ENCODE data around the gene ATXN1. TPM values are rescaled to one million over a fixed set of nuclear protein-coding genes. Genes with fewer than 3 reads are reported as not detected.

The ATXN1 gene
- polyA plus RNA-seq, 1 of the 3 experiments (the other 2 are of a cell fraction): 7.9 TPM

GRCh38 chr6:16425881-16426615 is 335.2 kb downstream of the ATXN1 start:
- H3K4me2 ChIP-seq: no peak overlapping the region
- TF ChIP-seq CHD2 (IDR thresholded peaks at IDR 0.05; ENCODE audit: low read length, partially characterized antibody) (no peak), RFX5 (IDR thresholded peaks at IDR 0.05; ENCODE audit: low read length) (no peak), FOXM1 (IDR thresholded peaks at IDR 0.05; ENCODE audit: low read depth) (no peak), SIN3A (IDR thresholded peaks at IDR 0.05; ENCODE audit: borderline replicate concordance, low read depth, low read length) (no peak), MAX (IDR thresholded peaks at IDR 0.05; ENCODE audit: low read depth) (no peak), EP300 (IDR thresholded peaks at IDR 0.05; ENCODE audit: borderline replicate concordance in 1 of 2, low read depth in 1 of 2, low read length in 1 of 2) (no peak), EZH2phosphoT487 (IDR thresholded peaks at IDR 0.05; ENCODE audit: borderline replicate concordance, low read depth) (no peak), RCOR1 (IDR thresholded peaks at IDR 0.05; ENCODE audit: low read length) (no peak), GATA2 (CRISPR knock-in tag; IDR thresholded peaks at IDR 0.05) (no peak), MXI1 (IDR thresholded peaks at IDR 0.05; ENCODE audit: low read depth, low read length) (no peak), SMC3 (IDR thresholded peaks at IDR 0.05; ENCODE audit: low read depth, low read length) (no peak)
- H3K79me2 ChIP-seq (ENCODE audit: insufficient read depth): no peaks in the 10 kb centered on the region
- H3F3A ChIP-seq (replicated peaks; ENCODE audit: insufficient read depth): no peaks in the 10 kb centered on the region
- H3K27me3 ChIP-seq (ENCODE audit: insufficient read depth): no peaks in the 10 kb centered on the region
- H3K4me1 ChIP-seq (ENCODE audit: control insufficient read depth in 1 of 2, insufficient read depth in 2 of 2, low read depth in 1 of 2, low read length in 1 of 2): peaks cover 0 to under 1% of the 10 kb centered on the region in 2 experiments; a peak in 1 of 4 replicates
- H2AFZ ChIP-seq (ENCODE audit: low read depth): no peak overlapping the region
- peaks cover 0 to 11% of the 10 kb centered on the region in 2 experiments for H3K36me3 ChIP-seq (replicated peaks in 1 of 2; ENCODE audit: control insufficient read depth in 1 of 2, insufficient read depth in 2 of 2, low read length in 1 of 2)
- H3K9ac ChIP-seq: no peak overlapping the region
- no peaks in the 10 kb centered on the region for H3K9me2 ChIP-seq
- H3K27ac ChIP-seq (ENCODE audit: low read depth in 2 of 2, low read length in 1 of 2): no peak overlapping the region
- POLR2A ChIA-PET: no interaction called here
- 94% methylated on average over 4 of the region's 4 CpGs for WGBS (ENCODE audit: low lambda C conversion rate)
- no peak for DNase-seq
- no peaks in the 10 kb centered on the region for H4K20me1 ChIP-seq (ENCODE audit: insufficient read depth)
- no peaks in the 10 kb centered on the region for H3K9me3 ChIP-seq
- no peak overlapping the region for H3K4me3 ChIP-seq (ENCODE audit: low read depth in 2 of 2, low read length in 1 of 2)
- CTCF ChIA-PET: interaction anchor here (1.4 to 1.8 kb wide), 3 partner anchors 13 to 109 kb away, joined by 5 to 8 read pairs (median 5); no protein-coding TSS in a partner anchor

- Histone ChIP-seq H3K9me2 (no peaks in the 10 kb centered on the region), H3K4me2 (no peak overlapping the region), H3F3A (replicated peaks; ENCODE audit: insufficient read depth) (no peaks in the 10 kb centered on the region), H3K36me3 (replicated peaks in 1 of 2; ENCODE audit: control insufficient read depth in 1 of 2, insufficient read depth in 2 of 2, low read length in 1 of 2) (no peaks in the 10 kb centered on the region), H3K9me3 (no peaks in the 10 kb centered on the region), H3K9ac (no peak overlapping the region), H3K4me3 (ENCODE audit: low read depth in 2 of 2, low read length in 1 of 2) (no peak overlapping the region), H3K4me1 (ENCODE audit: control insufficient read depth in 1 of 2, insufficient read depth in 2 of 2, low read depth in 1 of 2, low read length in 1 of 2) (peaks cover 0 to 10% of the 10 kb centered on the region in 2 experiments; a peak in 1 of 4 replicates), H4K20me1 (ENCODE audit: insufficient read depth) (no peaks in the 10 kb centered on the region), H3K79me2 (ENCODE audit: insufficient read depth) (no peaks in the 10 kb centered on the region), H2AFZ (ENCODE audit: low read depth) (no peak overlapping the region), H3K27me3 (ENCODE audit: insufficient read depth) (no peaks in the 10 kb centered on the region), H3K27ac (ENCODE audit: low read depth in 2 of 2, low read length in 1 of 2) (no peak overlapping the region)
- CTCF ChIA-PET: interaction anchor here (2.7 kb wide), 1 partner anchor 12 kb away, joined by 21 read pairs; no protein-coding TSS in a partner anchor
- POLR2A ChIA-PET: interaction anchor here (0.7 kb wide), 1 partner anchor 37 kb away, joined by 4 read pairs; no protein-coding TSS in a partner anchor
- TF ChIP-seq TAF1 (IDR thresholded peaks at IDR 0.05; ENCODE audit: borderline replicate concordance, low read depth, low read length) (no peak), TEAD4 (IDR thresholded peaks at IDR 0.05; ENCODE audit: borderline replicate concordance, insufficient read depth) (no peak), IRF3 (IDR thresholded peaks at IDR 0.05; ENCODE audit: low read depth, low read length) (no peak), SIN3A (IDR thresholded peaks at IDR 0.05; ENCODE audit: borderline replicate concordance, low read depth, low read length) (no peak), EP300 (IDR thresholded peaks at IDR 0.05; ENCODE audit: borderline replicate concordance in 1 of 2, low read depth in 1 of 2, low read length in 1 of 2) (no peak), RXRA (IDR thresholded peaks at IDR 0.05; ENCODE audit: borderline replicate concordance, low read depth) (no peak), RFX5 (IDR thresholded peaks at IDR 0.05; ENCODE audit: low read length) (no peak), USF1 (IDR thresholded peaks at IDR 0.05; ENCODE audit: borderline replicate concordance, low read depth) (no peak), NFIC (IDR thresholded peaks at IDR 0.05; ENCODE audit: borderline replicate concordance) (no peak), RCOR1 (IDR thresholded peaks at IDR 0.05; ENCODE audit: low read length) (no peak), CTCF (IDR thresholded peaks at IDR 0.05) (no peak)
- DNase-seq: no peak
- WGBS (ENCODE audit: low lambda C conversion rate): 88% methylated on average over 6 of the region's 6 CpGs
Observed at GRCh38 chr6:16421462-16421960, 339.7 kb downstream of the ATXN1 start.

Measured in SK-N-SH (cell line).